ENCODE measurements around the gene ATP6V1B1. TPM values are rescaled to one million over a fixed set of nuclear protein-coding genes. Genes with fewer than 3 reads are reported as not detected.

ATP6V1B1 gene
- not detected for polyA plus RNA-seq (2012; ENCODE audit: missing spikeins)

DNA sequence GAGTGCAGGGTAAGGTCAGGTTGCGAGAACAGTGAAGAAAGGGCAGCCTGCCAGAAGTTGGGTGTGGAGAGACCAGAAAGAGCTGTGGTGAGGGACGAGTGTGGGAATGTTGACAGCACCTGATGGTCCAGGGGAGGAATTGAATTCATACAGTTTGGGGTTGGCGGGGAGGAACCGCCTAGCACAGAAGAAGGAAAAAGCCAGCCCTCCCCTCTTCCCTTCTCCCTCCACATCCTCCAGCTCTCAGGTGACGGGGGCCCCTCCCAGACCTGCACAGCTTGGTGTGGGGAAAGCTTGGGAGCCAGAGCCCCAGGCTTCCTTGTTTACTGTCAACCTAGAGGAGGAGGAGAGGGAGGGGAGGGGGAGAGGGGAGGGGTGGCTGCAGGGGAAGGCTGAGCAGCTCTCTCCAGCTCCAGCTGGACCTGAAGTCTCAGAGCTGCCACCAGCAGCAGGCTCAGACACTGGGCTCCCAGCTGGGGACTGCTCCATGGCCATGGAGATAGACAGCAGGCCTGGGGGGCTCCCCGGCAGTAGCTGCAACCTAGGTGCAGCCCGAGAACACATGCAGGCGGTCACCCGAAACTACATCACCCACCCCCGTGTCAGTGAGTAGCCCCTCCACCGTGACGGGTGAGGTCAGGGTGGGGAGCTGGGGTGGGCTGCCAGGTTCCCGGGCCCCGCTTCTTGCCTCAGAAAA lies at the start of gene ATP6V1B1:
Gene ATP6V1B1 (plus strand): TSS at position 433 of the 697 bp plus-strand sequence. CDS start 55 bp downstream, at position 488.
- DNase-seq (ENCODE audit: insufficient read length) (no peak), FAIRE-seq (no peak)
- TF ChIP-seq POLR2A (IDR thresholded peaks at IDR 0.05; ENCODE audit: low read depth, low read length) (no peak), POLR2AphosphoS5 (IDR thresholded peaks at IDR 0.05; ENCODE audit: low read depth, low read length) (no peak), TAF1 (IDR thresholded peaks at IDR 0.05; ENCODE audit: borderline replicate concordance, low read depth, low read length) (no peak)

DNA sequence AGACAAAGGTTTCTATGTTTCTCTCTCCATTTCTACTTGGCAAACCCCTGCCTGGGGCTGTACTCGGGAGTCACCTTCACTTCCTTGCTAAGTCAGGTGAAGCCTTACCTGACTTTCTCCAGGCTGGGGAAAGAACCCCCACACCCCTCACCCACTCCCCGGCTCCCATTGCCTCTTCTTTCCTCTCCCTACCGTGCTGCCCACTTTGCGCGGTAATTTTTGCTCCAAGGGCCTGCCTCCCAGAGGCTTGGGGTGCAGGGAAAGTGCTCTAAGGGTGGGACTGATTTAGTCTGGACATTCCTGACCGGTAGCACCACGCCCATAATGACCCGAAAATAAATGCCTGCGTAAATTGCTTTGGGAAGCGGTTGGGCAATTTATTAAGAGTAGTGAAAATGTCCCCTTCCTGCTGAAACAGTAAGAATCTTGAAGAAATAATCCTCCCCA lies 49.1 kb upstream of the ATP6V1B1 start:
- TF ChIP-seq POLR2AphosphoS5 (IDR thresholded peaks at IDR 0.05; ENCODE audit: low read depth, low read length) = no peak
- TF ChIP-seq TAF1 (IDR thresholded peaks at IDR 0.05; ENCODE audit: borderline replicate concordance, low read depth, low read length) = no peak
- no peak for TF ChIP-seq POLR2A (IDR thresholded peaks at IDR 0.05; ENCODE audit: low read depth, low read length)
- FAIRE-seq (no peak), DNase-seq (ENCODE audit: insufficient read length) (no peak)

DNA sequence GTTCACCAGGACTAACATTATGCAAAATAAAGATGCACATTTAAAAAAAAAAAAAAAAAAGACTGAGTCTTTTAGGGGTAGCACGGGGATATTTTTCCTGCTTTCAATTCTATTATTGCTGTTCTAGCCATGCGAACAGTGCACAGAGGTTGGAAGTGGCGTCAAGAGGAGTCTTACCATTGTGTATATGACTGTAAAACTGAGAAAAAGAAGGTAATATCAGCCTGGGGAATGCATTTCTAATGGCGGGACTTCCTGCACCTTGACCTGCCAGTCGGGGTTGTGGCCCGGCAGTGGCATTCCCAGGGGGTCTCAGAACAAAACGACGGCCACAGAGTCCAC lies 48.5 kb upstream of the ATP6V1B1 start:
- no peak for FAIRE-seq
- DNase-seq (ENCODE audit: insufficient read length) = no peak
- no peak for TF ChIP-seq TAF1 (IDR thresholded peaks at IDR 0.05; ENCODE audit: borderline replicate concordance, low read depth, low read length)
- no peak for TF ChIP-seq POLR2AphosphoS5 (IDR thresholded peaks at IDR 0.05; ENCODE audit: low read depth, low read length)

DNA sequence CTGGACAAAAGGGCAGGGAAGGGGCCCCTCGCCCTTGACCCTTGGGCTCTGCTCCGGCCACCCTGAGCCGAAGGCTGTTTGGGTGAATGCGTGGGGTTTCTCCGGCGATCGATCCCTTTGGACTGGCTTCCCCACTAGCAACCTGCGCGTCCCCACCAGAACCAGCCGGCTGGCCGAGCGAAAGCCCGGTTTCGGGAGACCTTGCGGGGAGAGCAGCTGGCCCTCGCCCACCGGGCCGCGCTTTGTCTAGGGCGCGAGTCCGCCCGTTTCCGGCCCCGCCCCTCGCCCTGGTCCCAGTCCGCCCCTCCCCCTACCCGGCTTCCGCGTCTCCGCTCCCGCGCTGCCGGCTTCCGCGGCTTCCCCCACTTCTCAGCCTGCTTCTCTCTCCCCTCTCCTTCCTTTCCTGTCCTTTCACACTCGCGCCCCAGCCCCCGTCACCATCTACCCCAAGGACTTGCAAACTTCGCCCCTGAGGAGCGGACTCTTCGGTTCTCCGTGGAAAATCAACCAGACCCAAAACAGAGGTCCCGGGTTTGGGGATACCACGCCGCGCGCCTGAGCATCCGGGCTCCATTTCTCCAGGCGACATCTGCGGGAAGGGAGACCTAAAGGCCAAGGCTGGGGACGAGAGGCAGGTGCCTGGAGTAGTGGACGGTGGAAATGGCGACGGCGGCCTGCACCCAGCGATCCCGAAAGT lies 48.0 kb upstream of the ATP6V1B1 start:
- TF ChIP-seq TAF1 (IDR thresholded peaks at IDR 0.05; ENCODE audit: borderline replicate concordance, low read depth, low read length) (no peak), POLR2A (IDR thresholded peaks at IDR 0.05; ENCODE audit: low read depth, low read length) (no peak), POLR2AphosphoS5 (IDR thresholded peaks at IDR 0.05; ENCODE audit: low read depth, low read length) (no peak)
- no peak for DNase-seq (ENCODE audit: insufficient read length)
- FAIRE-seq = no peak

DNA sequence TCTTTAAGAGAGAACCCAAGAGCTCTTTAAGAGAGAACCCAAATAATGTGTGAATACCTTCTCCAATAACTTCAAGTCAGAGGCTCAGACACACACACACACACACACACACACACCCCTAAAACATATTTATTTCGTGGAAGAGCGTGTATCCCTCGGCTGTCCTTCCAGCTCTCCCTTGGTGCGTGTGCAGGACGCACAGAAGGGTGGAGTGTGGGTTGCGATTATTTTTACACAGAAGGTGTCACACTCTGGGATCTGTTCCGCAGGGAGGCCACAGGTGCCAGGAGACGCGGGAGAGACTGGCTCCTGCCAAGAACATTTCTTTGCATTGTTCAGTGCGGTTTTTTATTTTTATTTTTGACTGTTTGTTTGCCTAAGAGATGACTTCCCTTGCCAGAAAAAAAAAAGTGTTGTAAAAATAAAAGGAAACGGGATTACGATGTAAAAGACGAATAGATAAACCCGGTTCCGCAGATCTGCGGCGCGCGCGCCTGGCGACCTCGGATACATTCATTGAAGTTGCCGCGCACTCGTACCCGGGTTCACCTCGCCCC lies 47.3 kb upstream of the ATP6V1B1 start:
- TF ChIP-seq POLR2AphosphoS5 (IDR thresholded peaks at IDR 0.05; ENCODE audit: low read depth, low read length) (no peak), TAF1 (IDR thresholded peaks at IDR 0.05; ENCODE audit: borderline replicate concordance, low read depth, low read length) (no peak), POLR2A (IDR thresholded peaks at IDR 0.05; ENCODE audit: low read depth, low read length) (no peak)
- FAIRE-seq (no peak), DNase-seq (ENCODE audit: insufficient read length) (no peak)

DNA sequence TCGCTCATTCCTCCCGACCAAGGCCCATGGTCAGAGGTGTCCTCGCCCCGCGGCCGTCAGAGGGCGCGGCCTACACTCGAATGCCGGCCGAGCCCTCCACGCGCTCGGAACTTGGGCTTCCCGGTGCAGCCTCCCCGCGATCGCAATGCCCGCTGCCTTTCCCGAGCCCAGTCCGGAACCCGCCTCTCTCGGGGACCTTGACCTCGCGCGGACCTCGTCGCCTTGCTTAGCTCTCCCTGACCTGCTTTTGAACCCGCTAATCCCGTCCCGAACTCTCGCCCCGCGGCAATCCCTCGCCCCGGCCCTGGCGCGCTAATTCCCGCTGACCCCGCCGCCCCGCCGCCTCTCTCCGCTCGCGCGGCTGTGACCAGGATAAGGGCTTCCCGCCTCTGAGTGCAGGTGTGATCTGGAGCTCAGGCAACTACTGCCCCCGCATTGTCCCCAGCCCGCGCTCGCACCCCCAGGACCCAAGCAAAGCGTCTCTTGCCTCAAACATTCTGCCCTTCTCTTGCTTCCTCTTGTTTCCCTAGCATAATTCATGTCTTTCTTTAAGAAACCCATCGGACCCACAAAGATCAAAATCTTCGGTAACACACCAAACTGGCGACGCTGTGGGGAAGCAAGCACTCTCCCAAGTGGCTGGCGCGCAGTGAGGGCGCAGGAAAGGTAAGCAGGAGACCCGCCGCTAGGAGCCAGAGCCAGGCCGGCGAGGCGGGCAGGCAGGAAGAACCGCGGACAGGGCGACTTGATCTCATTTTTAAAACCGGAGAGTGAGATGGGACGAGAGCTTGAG lies 46.6 kb upstream of the ATP6V1B1 start:
- FAIRE-seq (no peak), DNase-seq (ENCODE audit: insufficient read length) (no peak)
- no peak for TF ChIP-seq POLR2AphosphoS5 (IDR thresholded peaks at IDR 0.05; ENCODE audit: low read depth, low read length)
- no peak for TF ChIP-seq TAF1 (IDR thresholded peaks at IDR 0.05; ENCODE audit: borderline replicate concordance, low read depth, low read length)
- no peak for TF ChIP-seq POLR2A (IDR thresholded peaks at IDR 0.05; ENCODE audit: low read depth, low read length)

DNA sequence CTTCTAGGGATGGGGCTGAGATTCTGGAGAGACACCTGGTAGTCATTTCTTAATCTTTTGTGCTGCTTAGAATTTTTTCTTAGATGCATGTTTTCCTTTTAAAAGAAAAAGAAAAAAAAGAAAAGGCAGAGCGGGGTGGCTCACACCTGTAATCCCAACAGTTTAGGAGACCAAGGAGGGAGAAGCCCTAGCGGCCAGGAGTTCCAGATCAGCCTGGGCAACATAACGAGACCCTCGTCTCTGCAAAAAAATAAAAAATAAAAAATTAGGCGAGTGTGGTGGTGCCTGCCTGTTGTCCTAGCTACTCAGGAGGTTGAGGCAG lies 46.0 kb upstream of the ATP6V1B1 start:
- DNase-seq (ENCODE audit: insufficient read length) = no peak
- no peak for FAIRE-seq
- no peak for TF ChIP-seq POLR2A (IDR thresholded peaks at IDR 0.05; ENCODE audit: low read depth, low read length)
- no peak for TF ChIP-seq TAF1 (IDR thresholded peaks at IDR 0.05; ENCODE audit: borderline replicate concordance, low read depth, low read length)
- TF ChIP-seq POLR2AphosphoS5 (IDR thresholded peaks at IDR 0.05; ENCODE audit: low read depth, low read length) = no peak

DNA sequence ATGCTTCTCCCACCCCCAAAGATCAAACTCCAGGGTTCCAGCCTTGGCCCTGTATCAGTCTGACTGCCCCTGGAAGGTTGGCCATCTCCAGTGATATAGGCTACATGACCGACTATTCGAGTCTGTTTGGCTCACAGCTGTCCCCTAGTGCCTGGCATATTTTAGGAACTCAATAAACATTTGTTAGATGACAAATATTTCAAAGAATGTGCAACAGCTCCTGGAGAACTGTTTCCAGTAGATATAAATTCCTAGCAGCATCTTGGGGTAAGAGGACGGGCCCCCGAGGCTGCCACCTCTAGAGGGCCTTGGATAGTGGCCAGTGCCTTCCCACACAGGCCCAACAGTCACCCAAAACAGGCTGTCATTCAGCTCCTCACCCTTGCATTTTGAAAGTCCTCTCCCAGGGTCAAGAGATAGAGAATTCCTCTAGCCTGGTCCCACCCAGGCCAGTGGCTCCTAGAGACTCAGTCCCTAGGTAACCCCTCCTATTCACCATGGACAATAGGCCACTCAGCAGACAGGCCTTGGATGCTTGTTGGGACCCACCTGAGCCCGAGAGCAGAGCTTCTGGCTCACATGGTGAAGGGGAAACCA lies 45.1 kb upstream of the ATP6V1B1 start:
- TF ChIP-seq TAF1 (IDR thresholded peaks at IDR 0.05; ENCODE audit: borderline replicate concordance, low read depth, low read length) (no peak), POLR2AphosphoS5 (IDR thresholded peaks at IDR 0.05; ENCODE audit: low read depth, low read length) (no peak), POLR2A (IDR thresholded peaks at IDR 0.05; ENCODE audit: low read depth, low read length) (no peak)
- DNase-seq (ENCODE audit: insufficient read length) = no peak

DNA sequence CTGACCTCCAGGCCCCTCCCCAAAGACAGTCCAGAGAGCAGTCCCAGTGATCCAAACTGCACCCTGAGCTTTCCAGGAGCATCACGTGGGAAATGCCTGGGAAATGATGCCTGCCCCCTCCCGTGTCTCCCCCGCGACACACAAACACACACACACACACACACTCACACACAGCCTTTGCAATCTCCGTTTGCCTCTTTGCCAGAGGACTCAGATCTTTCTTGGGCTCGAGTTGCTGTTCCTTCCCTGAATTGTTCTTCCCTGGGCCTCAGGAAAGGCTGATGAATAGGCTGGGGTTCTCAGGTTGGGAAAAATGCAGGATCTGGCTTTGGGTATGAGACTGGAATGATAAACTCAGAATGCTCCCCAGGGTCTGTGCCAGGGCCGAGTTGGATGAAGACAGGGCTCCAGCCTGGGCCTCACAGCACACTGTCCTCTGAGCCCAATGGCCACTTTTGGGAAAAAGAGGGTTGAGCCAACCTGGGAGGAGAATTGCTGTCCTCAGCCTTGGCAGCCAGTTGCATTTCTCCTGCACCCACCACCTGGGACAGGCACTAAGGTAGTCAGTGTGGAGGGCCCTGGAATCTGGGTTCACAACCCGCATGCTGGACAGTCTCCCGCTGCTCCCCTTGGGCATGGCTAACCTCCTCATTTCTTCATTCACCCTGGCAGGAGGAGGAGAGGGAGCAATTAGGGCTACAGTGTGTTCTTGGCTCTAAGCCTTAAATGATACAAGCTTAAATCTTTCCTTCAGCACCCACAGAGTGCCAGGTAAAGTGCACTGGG lies 43.9 kb upstream of the ATP6V1B1 start:
- no peak for TF ChIP-seq POLR2AphosphoS5 (IDR thresholded peaks at IDR 0.05; ENCODE audit: low read depth, low read length)
- no peak for TF ChIP-seq POLR2A (IDR thresholded peaks at IDR 0.05; ENCODE audit: low read depth, low read length)
- TF ChIP-seq TAF1 (IDR thresholded peaks at IDR 0.05; ENCODE audit: borderline replicate concordance, low read depth, low read length) = no peak
- FAIRE-seq (no peak), DNase-seq (ENCODE audit: insufficient read length) (no peak)

More for the DNA sequence above, 45.1 kb upstream of the ATP6V1B1 start:
- FAIRE-seq = no peak

DNA sequence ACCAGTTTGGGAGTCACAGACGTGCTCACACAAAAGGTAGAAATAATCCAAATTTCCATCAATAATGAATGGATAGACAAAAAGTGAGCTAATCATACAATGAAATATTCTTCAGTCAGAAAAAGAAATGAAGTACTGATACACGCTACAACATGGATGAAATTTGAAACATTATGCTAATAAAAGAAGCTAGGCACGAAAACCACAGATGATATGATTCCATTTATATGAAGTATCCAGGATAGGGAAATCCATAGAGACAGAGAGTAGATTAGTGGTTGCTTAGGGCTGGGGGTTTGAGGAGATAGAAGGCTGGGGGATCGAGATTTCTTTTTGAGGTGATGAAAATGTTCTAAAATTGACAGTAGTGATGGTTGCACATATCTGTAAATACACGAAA lies 43.0 kb upstream of the ATP6V1B1 start:
- DNase-seq (ENCODE audit: insufficient read length) (no peak), FAIRE-seq (no peak)
- TF ChIP-seq TAF1 (IDR thresholded peaks at IDR 0.05; ENCODE audit: borderline replicate concordance, low read depth, low read length) (no peak), POLR2AphosphoS5 (IDR thresholded peaks at IDR 0.05; ENCODE audit: low read depth, low read length) (no peak), POLR2A (IDR thresholded peaks at IDR 0.05; ENCODE audit: low read depth, low read length) (no peak)

All from GM12892 (cell line).